Neuronal stem cell (in vitro differentiated cells): ENCODE results near the gene HOXD4.

ENCODE experiments used
- DNase-seq: peaks from one replicate; pipeline ENCODE4 v3.0.0-alpha.2; 2013; ENCODE audit warnings: low spot score
- H2AFZ ChIP-seq: one replicate; pipeline ENCODE4 v1.6.1; 2013; ENCODE audit warnings: mild to moderate bottlenecking, low read length, inconsistent platforms
- H2AK5ac ChIP-seq: 2 replicates; pipeline ENCODE4 v1.6.1; 2013; ENCODE audit warnings: low read depth, mild to moderate bottlenecking, inconsistent platforms, low read length, moderate library complexity, mixed read lengths
- H2BK120ac ChIP-seq: 2 replicates; pipeline ENCODE4 v1.6.1; 2013; ENCODE audit warnings: low read depth, mild to moderate bottlenecking, inconsistent platforms, low read length, moderate library complexity, mixed read lengths
- H2BK12ac ChIP-seq: one replicate; pipeline ENCODE4 v1.6.1; 2013; ENCODE audit warnings: low read length, inconsistent platforms
- H2BK15ac ChIP-seq: 2 replicates; pipeline ENCODE4 v1.6.1; 2013; ENCODE audit warnings: mild to moderate bottlenecking, low read length, inconsistent platforms, mixed read lengths
- H2BK5ac ChIP-seq: one replicate; pipeline ENCODE4 v1.6.1; 2013; ENCODE audit warnings: inconsistent platforms, mild to moderate bottlenecking, low read length, moderate library complexity
- H3K14ac ChIP-seq: one replicate; pipeline ENCODE4 v1.6.1; 2013; ENCODE audit warnings: low read length, inconsistent platforms
- H3K18ac ChIP-seq: 2 replicates; pipeline ENCODE4 v1.6.1; 2013; ENCODE audit warnings: low read length, inconsistent platforms
- H3K23ac ChIP-seq: 2 replicates; pipeline ENCODE4 v1.6.1; 2013; ENCODE audit warnings: low read depth, mild to moderate bottlenecking, mixed read lengths, low read length, inconsistent platforms; ENCODE audit not compliant: poor library complexity
- H3K27ac ChIP-seq: replicated peaks from 3 replicates; pipeline ENCODE4 v1.5.1; 2013; ENCODE audit warnings: low read length, inconsistent platforms
- H3K27me3 ChIP-seq, 3 experiments: 2 replicates each; pipeline ENCODE4 v1.6.1; 2013; ENCODE audit warnings: low read length in 3 of 3, mild to moderate bottlenecking in 2 of 3, inconsistent platforms in 1 of 3, low read depth in 1 of 3, mixed read lengths in 1 of 3, moderate library complexity in 1 of 3; ENCODE audit not compliant: control insufficient read depth in 3 of 3, insufficient read depth in 3 of 3
- H3K36me3 ChIP-seq, 2 donors: replicated peaks in 1 of 2; 2 replicates each; pipeline ENCODE4 v1.6.1; 2013; ENCODE audit warnings: low read length in 2 of 2; ENCODE audit not compliant: control insufficient read depth in 2 of 2, insufficient read depth in 2 of 2
- H3K4ac ChIP-seq: 2 replicates; pipeline ENCODE4 v1.6.1; 2013; ENCODE audit warnings: inconsistent platforms, mild to moderate bottlenecking, low read length, moderate library complexity
- H3K4me1 ChIP-seq, 2 donors: 1 replicate in 1 of 2; 2 replicates in 1 of 2; pipeline ENCODE4 v1.6.1; 2013; ENCODE audit warnings: low read length in 2 of 2, low read depth in 1 of 2; ENCODE audit not compliant: control insufficient read depth in 2 of 2, insufficient read depth in 1 of 2
- H3K4me2 ChIP-seq: one replicate; pipeline ENCODE4 v1.6.1; 2013; ENCODE audit warnings: mild to moderate bottlenecking, low read length, inconsistent platforms; ENCODE audit not compliant: insufficient read depth, poor library complexity, severe bottlenecking
- H3K4me3 ChIP-seq, 2 donors: 2 replicates each; pipeline ENCODE4 v1.5.1; 2013; ENCODE audit warnings: low read length in 2 of 2, mild to moderate bottlenecking in 2 of 2, inconsistent platforms in 1 of 2, moderate library complexity in 1 of 2
- H3K79me1 ChIP-seq: one replicate; pipeline ENCODE4 v1.6.1; 2013; ENCODE audit warnings: low read depth, mild to moderate bottlenecking, inconsistent platforms, low read length, moderate library complexity
- H3K9ac ChIP-seq: one replicate; pipeline ENCODE4 v1.6.1; 2013; ENCODE audit warnings: mild to moderate bottlenecking, low read depth, low read length, inconsistent platforms; ENCODE audit not compliant: poor library complexity
- H3K9me3 ChIP-seq, 2 donors: replicated peaks in 1 of 2; 2 replicates each; pipeline versions ENCODE3 to v1.6.1; 2013; ENCODE audit warnings: low read length in 2 of 2, mild to moderate bottlenecking in 2 of 2, inconsistent platforms in 1 of 2, low read depth in 1 of 2, mixed read lengths in 1 of 2, moderate library complexity in 1 of 2; ENCODE audit not compliant: control insufficient read depth in 2 of 2, insufficient read depth in 1 of 2
- H4K8ac ChIP-seq: one replicate; pipeline ENCODE4 v1.6.1; 2013; ENCODE audit warnings: low read depth, mild to moderate bottlenecking, inconsistent platforms, low read length, moderate library complexity
- H4K91ac ChIP-seq: one replicate; pipeline ENCODE4 v1.6.1; 2013; ENCODE audit warnings: low read length, low read depth, mild to moderate bottlenecking, inconsistent platforms; ENCODE audit not compliant: poor library complexity
- WGBS, 2 donors: extraction: QIAGEN DNeasy Blood & Tissue Kit; methylation state at CpG; one replicate each; pipeline ENCODE4 v1.1.7; 2013; ENCODE audit warnings: missing lambda C conversion rate in 2 of 2, mixed read lengths in 1 of 2; ENCODE audit not compliant: insufficient read length in 2 of 2, insufficient replicate concordance in 1 of 2; ENCODE audit errors: extremely low coverage in 2 of 2; 5-methylcytosine and 5-hydroxymethylcytosine counted together

HOXD4 gene

GRCh38 chr2:176156301-176156806, 5.0 kb downstream of the HOXD4 start:
- H2BK12ac ChIP-seq = no peak overlapping the region
- H3K27me3 ChIP-seq = peaks cover 70 to 100% (median 97%) of the 10 kb centered on the region in 3 experiments
- peaks cover 0 to 4% of the 10 kb centered on the region in 2 donors for H3K9me3 ChIP-seq
- no peak overlapping the region for H4K91ac ChIP-seq
- H3K79me1 ChIP-seq = no peaks in the 10 kb centered on the region
- H3K18ac ChIP-seq = no peak overlapping the region
- no peak overlapping the region for H3K14ac ChIP-seq
- no peak overlapping the region for H3K23ac ChIP-seq
- H4K8ac ChIP-seq = no peak overlapping the region
- no peak for DNase-seq
- no peak overlapping the region for H3K4me2 ChIP-seq
- H3K4ac ChIP-seq = no peak overlapping the region
- no peak overlapping the region for H2BK120ac ChIP-seq
- no peak overlapping the region for H3K4me3 ChIP-seq
- H2BK15ac ChIP-seq = no peak overlapping the region
- no peak overlapping the region for H2AK5ac ChIP-seq
- H3K9ac ChIP-seq = no peak overlapping the region
- H2BK5ac ChIP-seq = no peak overlapping the region
- no peak overlapping the region for H3K27ac ChIP-seq
- no CpG with 5 or more reads among the region's 8 CpGs for WGBS, 2 donors
- no peaks in the 10 kb centered on the region for H3K36me3 ChIP-seq
- H3K4me1 ChIP-seq = peaks cover 0 to 16% of the 10 kb centered on the region in 2 donors
- no peak overlapping the region for H2AFZ ChIP-seq

- H3K9ac ChIP-seq = peak within 1 kb of the TSS; percentile 74
- no peak within 1 kb of the TSS for H4K8ac ChIP-seq
- H3K36me3 ChIP-seq = no peaks in the 10 kb centered on the region
- peaks cover 69 to 100% (median 97%) of the 10 kb centered on the region in 3 experiments for H3K27me3 ChIP-seq
- H2BK5ac ChIP-seq = no peak within 1 kb of the TSS
- peaks cover 0 to 16% of the 10 kb centered on the region in 2 donors for H3K4me1 ChIP-seq
- H3K27ac ChIP-seq = no peak within 1 kb of the TSS
- no peak within 1 kb of the TSS for H3K4ac ChIP-seq
- H3K9me3 ChIP-seq = peaks cover 0 to 8% of the 10 kb centered on the region in 2 donors
- peak within 1 kb of the TSS; percentile 94 for H2AFZ ChIP-seq
- H3K4me2 ChIP-seq = no peak within 1 kb of the TSS
- H2AK5ac ChIP-seq = no peak within 1 kb of the TSS
- no peak within 1 kb of the TSS for H4K91ac ChIP-seq
- no peak within 1 kb of the TSS for H2BK12ac ChIP-seq
- H3K14ac ChIP-seq = no peak within 1 kb of the TSS
- H2BK120ac ChIP-seq = no peak within 1 kb of the TSS
- WGBS, 2 donors = no CpG with 5 or more reads among the region's 48 CpGs
- H3K79me1 ChIP-seq = no peaks in the 10 kb centered on the region
- H3K4me3 ChIP-seq = peak within 1 kb of the TSS in 1 of 2 donors; percentile 24
- H2BK15ac ChIP-seq = no peak within 1 kb of the TSS
- DNase-seq = no peak
- no peak within 1 kb of the TSS for H3K18ac ChIP-seq
- no peak within 1 kb of the TSS for H3K23ac ChIP-seq
Measured at GRCh38 chr2:176156807-176157498, 5.6 kb downstream of the HOXD4 start, which contains the start of gene HOXD3. HOXD3 (plus strand) TSS chr2:176157307; CDS start chr2:176169115, 11,808 bp downstream.

- Histone ChIP-seq H3K23ac (no peak overlapping the region), H2BK15ac (no peak overlapping the region), H3K4ac (no peak overlapping the region), H3K14ac (no peak overlapping the region), H2AFZ (peak overlapping the region; percentile 94), H3K4me2 (no peak overlapping the region), H3K27ac (no peak overlapping the region), H3K36me3 (no peaks in the 10 kb centered on the region), H3K18ac (no peak overlapping the region), H3K4me1 (peaks cover 0 to 16% of the 10 kb centered on the region in 2 donors), H3K27me3 (peaks cover 71 to 100% (median 97%) of the 10 kb centered on the region in 3 experiments), H2BK120ac (no peak overlapping the region), H3K9ac (peak overlapping the region; percentile 74), H3K9me3 (peaks cover 0 to 11% of the 10 kb centered on the region in 2 donors), H2BK5ac (no peak overlapping the region), H2AK5ac (no peak overlapping the region), H3K4me3 (peak overlapping the region in 1 of 2 donors; percentile 24), H4K8ac (no peak overlapping the region), H2BK12ac (no peak overlapping the region), H4K91ac (no peak overlapping the region), H3K79me1 (no peaks in the 10 kb centered on the region)
- no CpG with 5 or more reads among the region's 43 CpGs for WGBS, 2 donors
- no peak for DNase-seq
Measured at GRCh38 chr2:176157499-176158185, 6.3 kb downstream of the HOXD4 start.

- Histone ChIP-seq H3K18ac (no peak overlapping the region), H4K91ac (no peak overlapping the region), H3K14ac (no peak overlapping the region), H3K9ac (no peak overlapping the region), H2BK120ac (no peak overlapping the region), H2BK5ac (no peak overlapping the region), H3K27me3 (peaks cover 70 to 100% (median 97%) of the 10 kb centered on the region in 3 experiments), H4K8ac (no peak overlapping the region), H3K23ac (no peak overlapping the region), H3K4me1 (peaks cover 0 to 16% of the 10 kb centered on the region in 2 donors), H2AK5ac (no peak overlapping the region), H2AFZ (peak overlapping the region; percentile 94), H3K79me1 (no peaks in the 10 kb centered on the region), H3K27ac (no peak overlapping the region), H3K4ac (no peak overlapping the region), H3K4me2 (no peak overlapping the region), H3K36me3 (no peaks in the 10 kb centered on the region), H2BK12ac (no peak overlapping the region), H3K4me3 (peak overlapping the region; percentile 24 to 53), H3K9me3 (peaks cover under 1 to 11% of the 10 kb centered on the region in 2 donors), H2BK15ac (no peak overlapping the region)
- no CpG with 5 or more reads among the region's 22 CpGs for WGBS, 2 donors
- no peak for DNase-seq
Measured at GRCh38 chr2:176158186-176158591, 6.8 kb downstream of the HOXD4 start.
